ENCODE measurements around the gene MAPK10.

MAPK10 gene

DNA sequence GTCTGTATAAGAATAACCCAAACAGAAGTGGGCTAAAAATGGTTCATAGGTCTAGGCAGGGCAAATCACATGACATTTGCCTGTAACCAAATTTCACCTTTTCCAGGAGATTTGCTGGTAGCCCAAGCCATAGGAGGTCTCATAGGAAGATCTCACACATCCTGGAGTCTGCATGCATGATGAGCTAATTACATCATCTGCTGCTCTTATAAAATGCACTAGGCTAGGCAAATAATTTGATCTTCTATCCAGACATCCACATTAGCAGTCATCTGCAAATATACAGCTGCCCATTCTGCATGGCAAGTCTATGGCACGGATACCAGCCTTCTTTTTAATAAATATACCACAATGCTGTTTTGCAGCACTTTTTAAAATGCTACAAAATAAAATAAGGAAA lies 87.2 kb downstream of the MAPK10 start:
- DNase-seq: no peak

DNA sequence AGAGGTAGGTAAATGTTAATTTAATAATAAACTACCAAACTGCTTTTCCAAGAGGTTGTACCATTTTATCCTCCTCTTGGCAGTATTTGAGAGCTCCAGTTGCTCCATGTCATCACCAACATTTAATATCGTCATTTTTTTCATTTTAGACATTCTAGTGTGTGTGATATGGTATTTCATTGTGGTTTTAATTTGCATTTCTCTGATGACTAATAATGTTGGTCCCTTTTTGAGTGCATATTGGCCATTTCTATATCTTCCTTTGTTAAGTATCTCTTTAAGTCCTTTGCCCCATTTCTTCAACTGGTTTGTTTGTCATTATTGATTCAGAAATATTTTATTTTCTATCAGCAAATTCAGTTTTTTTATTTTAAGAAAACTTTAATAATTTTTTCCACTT lies 88.8 kb downstream of the MAPK10 start:
- DNase-seq: no peak

DNA sequence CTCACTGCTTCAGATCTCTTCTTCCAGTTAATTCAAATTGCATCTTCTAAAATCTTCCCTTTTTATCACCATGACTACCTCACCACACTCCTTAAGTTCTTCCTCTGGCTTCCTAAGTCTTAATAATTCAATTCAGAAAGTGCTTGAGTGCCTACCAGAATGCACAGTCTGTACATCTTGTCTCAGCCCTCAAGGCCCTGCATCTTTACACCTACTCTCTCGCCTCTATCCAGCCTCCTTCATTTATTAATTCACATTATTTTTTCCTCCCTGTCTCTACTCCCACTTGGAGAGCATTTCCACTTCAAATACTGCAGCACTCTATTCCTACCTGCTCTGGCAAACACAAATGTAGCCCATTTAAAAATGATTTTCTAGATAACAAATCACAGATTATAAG lies 90.5 kb downstream of the MAPK10 start:
- DNase-seq: no peak

DNA sequence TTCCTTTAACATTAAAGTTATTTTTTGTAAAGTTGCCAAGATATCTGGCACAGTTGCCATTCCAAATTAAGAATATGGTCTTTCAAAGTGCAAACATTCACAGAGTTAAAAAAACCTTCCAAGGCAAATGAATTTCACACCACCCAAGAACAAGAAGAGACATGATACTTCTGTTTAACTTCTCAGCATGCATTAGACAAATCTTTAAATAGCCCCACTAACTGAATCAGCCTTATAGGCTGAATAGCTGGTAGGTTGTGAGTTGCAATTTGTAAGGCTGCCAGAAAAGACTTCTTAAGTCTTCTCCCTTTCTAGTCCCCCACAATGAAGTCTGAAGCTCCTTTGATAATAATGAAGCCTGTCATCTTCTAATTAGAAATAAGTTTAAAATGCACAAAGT lies 95.6 kb downstream of the MAPK10 start:
- no peak for DNase-seq

DNA sequence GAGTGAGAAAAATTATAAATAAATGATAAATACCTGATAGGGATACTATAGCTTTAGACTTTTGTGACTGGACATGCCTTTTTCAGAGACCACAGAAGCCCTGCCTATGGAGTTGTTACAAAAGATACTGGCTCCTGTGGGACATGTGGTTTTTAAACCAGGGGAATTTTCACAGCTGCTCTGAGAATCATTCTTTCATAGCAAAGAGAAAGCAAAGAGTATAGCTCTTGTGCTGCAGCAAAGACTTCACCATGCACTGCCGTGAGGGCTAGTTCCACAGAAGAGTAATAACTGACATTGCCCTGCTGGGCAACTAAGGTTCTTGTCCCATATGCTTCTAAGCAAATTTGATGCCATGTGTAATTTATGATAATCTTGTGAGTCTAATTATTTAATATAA lies 98.2 kb downstream of the MAPK10 start:
- no peak for DNase-seq

DNA sequence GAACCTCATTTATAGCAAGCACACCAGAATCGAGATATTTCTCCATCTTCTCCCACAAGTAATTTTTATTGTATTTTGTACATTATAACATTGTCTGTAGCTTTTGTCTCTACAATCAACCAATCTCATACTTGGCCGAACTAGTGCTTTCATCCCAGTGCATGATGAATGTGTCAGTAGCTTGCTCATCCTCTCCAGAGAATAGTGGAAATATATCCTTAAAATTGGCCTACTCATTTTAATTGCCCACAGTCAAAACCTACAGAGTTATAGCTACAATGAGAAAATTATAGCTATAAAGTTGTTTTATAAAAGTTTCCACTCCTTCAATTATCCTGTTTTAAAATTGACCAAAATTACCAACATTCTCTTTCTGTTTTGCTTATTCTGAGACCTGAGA lies 103.8 kb downstream of the MAPK10 start:
- DNase-seq: no peak

DNA sequence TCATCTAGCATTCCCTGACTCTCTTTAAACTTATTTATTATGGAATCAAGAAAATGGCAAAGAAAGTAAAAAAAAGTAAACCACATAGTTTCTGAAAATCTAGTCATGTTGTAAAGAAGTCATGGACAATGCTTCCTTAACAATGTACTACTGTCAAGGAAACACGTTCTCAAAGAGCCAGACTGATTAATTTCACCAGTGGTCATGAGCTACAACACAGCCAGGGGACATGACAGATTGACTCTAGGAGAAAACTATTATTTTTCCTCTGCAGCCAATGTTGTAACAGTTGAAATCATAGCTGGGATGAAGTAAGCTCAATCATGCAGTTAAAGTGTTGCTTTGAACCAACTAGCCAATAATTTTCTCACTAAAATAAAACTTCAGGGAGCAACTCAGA lies 109.2 kb downstream of the MAPK10 start:
- DNase-seq: no peak

DNA sequence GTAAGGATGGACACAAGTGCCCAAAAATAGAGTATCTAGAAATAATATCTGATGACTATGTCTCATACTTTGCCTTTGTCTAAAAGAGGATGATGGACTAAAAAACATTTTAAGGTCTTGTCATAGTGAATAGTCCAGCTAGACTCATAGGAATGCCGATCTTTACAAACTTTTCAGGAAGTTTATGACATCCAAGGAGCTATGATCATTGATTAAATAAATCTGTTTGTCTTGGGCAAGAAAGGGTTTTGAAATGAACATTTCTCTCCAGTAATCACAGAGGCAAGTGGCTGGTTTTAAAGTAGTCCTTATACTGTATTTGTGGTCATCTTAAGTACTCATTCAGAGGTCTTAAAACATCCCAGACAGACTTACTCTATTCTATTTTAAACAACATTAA lies 109.8 kb downstream of the MAPK10 start:
- DNase-seq: no peak

DNA sequence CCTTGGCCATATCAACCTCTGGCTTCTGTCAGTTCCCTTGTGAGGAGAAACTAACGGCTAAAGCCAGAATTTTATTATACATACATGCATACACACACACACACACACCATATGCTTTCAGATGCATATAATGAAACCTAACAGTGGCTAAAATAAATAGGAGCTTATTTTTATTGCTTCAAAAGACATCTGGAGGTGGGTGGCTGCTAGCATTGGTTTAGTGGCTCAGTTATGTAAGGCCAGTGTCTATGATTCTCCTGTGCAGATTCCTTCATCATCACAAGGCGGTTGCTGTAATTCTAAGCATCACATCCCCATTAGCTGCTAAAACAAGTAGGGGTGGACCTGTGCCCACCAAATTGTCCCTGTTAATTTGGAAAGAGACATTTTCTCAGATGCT lies 110.8 kb downstream of the MAPK10 start:
- DNase-seq: no peak

DNA sequence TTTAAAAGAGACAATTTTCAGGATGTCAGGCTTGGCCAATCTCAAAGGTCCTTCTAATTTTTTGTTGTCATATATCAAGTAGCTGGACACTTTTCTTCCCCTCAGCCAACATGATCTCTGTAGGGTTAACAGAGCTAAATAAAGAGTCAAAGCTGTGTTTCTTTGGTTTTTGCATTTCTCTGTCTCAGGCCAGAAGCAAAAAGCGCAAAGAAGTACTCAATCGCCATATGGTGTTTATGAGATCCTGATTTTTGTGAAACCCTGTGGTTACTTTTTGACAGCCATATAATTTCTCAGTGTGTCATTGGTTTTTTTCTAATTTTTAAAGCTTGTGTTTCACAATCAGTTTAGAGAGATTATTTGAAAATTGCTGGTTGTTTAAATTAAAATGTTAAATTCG lies 111.9 kb downstream of the MAPK10 start:
- DNase-seq: no peak

DNA sequence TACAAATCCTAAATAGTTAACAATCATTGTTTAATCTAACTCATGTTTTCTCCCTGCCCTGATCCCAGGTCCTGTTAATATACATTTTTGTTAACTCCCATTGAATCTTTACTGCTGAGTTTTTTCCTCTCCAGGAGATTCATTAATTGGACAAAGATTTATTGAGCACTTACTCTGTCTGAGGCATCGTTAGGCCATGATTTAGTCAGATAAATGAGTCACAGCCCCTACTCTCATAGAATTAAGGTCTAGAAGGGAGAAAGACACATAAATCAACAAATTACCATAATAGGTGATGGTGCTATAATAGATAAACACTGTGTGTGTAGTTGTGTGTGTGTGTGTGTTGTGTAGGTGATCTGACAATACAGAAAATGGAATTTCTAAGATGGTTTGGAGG lies 112.5 kb downstream of the MAPK10 start:
- DNase-seq: no peak

DNA sequence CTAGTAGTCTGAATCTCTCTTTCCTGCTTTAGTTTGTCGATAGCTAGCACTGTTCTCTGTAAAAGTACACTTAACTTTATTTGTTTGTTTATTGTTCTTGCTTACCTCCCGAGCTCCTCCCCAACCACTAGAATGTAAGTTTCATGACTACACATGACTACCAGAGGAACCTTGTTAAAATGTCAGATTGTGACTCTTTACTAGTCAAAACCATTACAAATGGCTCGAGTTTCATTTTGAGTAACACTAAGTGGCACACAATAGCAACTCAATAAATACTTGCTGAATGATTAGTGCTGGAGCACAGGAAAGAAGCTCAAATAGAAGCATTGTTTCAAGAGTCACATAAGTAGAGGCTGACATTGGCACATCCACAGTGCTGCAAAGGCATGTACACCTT lies 116.1 kb downstream of the MAPK10 start:
- no peak for DNase-seq

DNA sequence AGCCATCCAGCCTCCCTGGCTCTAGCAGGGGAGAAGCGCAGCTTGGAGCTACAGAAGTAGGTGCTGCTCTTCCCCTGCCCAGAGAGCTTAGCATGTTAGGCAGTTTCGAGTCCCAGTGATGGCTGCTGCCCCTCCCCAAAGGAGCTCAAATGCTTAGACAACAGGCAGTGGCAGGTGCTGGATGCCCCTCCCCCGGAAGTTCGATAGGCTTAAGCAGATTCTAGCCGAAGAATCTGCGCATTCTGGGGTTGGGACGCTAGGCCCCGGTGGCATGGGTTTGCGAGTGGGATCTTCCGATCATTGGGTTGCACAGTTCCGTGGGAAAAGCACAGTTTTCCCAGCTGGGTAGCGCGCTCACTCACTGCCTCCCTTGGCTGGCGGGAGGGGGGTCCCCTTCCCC lies 117.2 kb downstream of the MAPK10 start:
- no peak for DNase-seq

DNA sequence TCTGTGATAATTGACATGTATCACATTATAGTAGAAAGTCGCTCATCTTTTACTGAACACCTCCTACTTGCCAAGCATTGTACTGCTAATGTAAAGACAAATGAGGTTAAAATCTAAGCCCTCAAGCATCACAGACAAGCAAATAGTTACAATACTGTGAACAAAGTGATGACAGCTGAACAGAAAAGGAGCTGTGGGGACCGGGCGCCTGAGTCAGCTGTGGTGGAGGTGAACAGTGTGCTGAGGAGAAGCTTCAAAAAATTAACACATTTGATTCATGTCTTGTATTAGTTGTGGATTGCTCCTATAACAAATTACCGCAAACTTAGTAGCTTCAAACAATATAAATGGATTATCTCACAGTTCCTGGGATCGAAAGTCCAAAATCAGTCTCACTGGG lies 124.3 kb downstream of the MAPK10 start:
- no peak for DNase-seq

DNA sequence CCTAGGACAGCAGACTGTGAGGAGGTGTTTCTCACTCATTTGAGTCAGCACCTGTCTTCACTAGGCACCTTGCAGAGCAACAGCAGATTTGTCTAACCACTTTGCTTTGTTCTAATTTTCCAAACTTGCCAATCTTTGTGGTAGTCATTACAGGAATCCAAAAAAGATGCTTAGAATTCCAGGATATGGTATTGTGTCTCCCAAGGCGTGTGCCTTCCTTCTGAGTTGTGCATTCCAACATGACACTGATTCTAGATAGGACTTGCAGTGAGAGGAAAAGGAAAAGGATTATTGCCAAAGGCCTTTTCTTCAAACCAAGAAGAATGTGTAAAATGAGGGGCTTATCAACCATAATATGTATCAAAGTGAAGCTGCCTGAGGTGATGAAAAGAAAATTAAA lies 126.2 kb downstream of the MAPK10 start:
- no peak for DNase-seq

DNA sequence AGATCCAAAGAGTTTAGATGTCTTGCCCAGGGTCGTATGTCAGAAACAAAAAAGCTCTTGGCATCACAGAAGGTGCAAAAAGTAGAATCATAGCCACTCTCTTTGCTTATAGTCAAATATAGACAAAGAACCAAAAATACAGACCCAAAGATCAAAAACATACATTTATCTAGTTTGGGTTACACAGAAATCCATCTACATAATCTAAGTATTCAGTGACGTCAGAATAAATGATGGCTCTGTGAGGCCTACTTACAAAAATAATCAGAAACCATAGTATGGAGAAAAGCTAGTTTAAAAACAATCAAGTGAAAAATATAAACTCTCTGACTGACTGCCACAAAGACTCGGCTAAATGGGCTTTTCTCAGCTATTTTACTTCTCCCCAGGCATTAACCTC lies 126.8 kb downstream of the MAPK10 start:
- no peak for DNase-seq

DNA sequence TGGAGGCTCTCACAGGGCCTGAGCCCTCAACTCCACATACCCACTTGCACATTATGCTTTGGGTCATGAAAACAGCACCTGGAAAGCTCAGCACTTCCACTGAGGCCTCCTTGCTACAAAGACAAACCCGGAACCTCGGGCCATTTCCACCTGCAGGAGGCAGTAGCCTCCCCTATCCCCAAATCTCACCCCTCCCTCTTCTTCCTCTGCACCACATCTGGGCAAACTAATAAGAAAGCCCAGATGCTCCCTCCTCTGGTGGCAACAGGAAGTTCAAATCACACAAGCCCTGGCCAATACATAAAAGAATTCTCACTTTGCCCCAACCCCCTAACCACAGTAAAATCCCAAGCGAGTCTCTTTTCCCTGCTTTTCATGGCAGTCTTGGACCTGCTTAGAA lies 136.4 kb downstream of the MAPK10 start:
- DNase-seq: no peak

DNA sequence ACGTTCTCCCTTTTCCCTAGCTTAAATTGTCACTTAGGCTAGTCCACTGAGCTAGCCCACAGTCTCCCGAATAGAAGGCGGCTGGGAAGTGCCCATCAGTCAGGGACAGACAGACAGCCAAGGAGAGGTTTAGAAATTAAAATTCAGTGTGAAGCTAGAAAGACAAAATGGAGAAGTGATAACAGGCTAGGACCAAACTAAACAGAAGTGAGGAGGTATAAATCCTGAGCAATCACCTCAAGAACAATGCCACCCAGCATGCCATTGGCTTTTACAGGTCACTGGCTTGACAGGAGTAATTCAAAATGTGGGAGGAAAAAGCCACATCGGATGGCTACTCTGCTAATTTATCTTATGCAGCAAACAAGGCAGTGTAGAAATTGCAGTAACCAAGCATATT lies 138.9 kb downstream of the MAPK10 start:
- DNase-seq: no peak

DNA sequence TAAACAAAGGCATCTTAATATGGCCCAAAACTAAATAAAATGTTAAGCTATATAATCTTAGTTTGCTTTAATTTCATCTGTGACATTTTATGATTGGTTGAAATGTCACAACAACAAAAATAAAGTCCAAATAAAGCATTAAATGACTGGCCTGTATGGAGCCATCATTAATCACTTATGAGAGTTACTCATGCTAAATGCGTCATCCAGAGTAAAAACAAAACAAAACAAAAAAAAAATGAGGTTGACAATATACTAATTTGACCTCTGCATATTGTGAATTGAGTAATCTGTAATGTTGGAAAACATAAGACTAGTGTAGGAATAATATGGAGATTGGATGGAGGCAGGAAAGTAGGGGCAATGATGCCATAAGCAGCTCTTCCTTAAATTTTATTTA lies 139.7 kb downstream of the MAPK10 start:
- no peak for DNase-seq

DNA sequence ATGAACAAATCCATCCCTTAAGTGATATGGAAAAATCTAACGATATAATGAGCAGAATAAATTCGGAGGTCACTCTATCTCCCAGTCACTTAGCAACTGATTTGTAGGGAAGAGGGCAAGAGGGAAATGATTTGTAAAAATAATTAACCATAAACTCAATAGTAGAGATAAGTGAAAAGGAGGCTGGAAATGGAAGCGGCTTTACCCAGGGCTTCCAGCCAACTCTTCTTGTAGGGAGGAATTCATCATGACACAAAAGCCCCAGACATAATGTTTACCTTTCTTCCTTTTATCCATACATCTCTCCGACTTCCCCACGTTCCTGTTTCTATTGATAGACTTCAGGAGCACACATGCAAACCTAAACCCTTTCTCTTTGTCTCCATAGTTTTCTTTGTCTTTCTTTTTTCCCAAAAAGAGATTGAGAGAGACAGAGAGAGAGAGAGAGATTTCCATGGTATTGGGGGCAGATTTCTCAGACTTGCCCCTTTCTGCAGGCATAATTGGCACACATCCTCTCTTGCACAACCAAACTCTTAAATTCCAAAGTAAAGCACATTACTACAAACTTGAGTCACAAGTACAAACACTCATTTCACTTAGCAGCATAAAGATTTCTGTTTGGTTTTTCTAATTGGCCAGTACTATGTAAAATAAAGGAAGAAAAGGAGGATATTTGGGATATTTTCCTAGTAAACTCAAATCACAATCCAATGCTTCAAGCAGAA lies 140.9 kb downstream of the MAPK10 start:
- no peak for DNase-seq

DNA sequence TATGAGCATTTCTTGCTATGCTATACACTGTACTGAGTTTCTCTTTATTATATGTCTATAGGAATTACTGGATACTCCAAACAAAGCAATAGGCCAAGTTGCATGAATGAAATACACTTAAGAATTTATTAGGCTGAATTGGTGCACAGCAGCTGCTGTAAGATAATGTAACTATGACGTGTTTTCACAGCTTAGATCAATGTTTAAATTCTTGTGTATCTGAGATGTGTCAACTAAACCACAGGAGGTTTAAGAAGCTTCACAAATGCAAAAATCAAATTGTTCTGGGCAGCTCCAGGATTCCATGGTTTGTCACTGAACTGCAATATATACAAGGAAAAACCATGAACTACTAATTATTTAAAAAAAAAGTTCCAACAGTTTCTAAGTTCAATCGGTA lies 156.7 kb downstream of the MAPK10 start:
- DNase-seq: no peak

DNA sequence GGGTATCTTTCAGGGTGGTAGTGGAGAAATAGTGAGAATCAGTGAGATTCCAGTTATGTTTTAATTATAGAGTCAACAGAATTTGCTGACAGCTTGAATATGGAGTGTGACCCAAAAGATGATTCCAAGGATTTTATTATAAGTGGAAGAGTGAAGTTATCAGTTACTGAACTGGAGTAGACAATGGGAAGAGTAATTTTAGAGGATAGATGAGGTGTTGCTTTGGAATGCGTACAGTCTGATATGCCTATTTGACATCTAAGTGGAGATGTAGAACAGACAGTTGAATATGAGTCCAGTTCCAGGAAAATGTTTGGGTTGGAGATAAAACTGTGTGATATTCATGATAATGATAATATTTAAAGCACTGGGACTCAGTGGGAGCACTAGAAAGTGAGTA lies 174.2 kb downstream of the MAPK10 start:
- DNase-seq: no peak

DNA sequence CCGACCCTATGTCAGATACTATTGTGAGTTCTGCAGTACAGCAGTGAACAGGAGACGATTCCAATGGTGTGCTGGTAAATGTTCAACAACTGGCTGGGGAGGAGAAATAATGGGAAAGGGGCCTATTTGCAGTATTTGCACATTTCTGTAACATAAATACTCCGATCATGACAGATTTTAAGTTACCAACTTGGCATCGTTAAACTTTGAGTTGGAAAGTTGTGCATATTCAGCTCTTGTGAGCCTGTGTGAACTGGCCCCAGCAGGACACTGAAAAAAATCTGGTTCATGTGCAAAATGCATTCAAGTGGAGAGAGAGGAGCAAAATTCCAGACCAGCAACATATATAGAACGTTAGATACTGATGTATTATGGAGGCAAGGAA lies 175.0 kb downstream of the MAPK10 start:
- no peak for DNase-seq

DNA sequence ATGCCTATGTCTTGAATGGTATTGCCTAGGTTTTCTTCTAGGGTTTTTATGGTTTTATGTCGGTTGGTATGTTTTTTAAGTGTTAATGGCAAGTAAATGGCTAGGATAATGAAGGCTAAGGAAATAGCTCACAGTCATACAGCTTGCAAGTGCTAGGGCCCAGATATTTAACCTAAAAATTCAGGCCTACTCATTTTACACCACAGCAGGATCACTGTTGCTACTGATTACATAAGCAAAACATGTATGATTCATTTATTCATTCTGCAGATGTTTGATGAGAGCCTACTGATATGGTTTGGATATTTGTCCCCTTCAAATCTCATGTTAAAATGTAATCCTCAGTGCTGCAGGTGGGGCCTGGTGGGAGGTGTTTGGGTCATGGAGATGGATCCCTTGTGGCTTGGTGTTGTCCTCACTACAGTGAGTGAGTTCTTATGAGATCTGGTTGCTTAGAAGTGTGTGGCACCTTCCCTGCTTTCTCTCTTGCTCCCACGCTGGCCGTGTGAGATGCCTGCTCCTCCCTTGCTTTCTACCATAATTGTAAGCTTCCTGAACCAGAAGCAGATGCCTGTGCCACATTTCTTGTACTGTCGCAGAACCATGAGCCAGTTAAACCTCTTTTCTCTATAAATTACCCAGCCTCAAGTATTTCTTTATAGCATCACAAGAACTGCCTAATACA lies 175.5 kb downstream of the MAPK10 start:
- no peak for DNase-seq

DNA sequence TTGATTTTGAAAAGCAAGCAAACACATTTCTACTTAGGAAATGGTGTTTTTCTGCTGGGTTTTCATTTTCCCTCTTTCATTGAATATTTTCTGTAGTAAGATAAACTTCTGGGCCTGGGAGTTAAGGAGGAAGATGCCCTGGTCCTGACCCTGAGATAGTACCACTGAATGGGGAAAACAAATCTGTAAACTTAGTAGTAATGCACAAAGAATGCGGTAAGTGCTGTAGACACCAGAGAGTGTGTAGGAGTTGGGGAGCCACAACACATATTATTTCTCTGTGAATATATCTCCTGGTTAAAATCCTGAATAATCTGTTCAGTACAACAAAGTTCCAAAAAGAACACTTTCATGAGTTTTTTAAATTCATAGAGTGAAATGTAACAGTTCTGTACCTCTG lies 178.3 kb downstream of the MAPK10 start:
- no peak for DNase-seq
